Muscle of back (tissue), 11 donors: ENCODE measurements around the gene RAB31. TPM values are rescaled to one million over a fixed set of nuclear protein-coding genes. Genes with fewer than 3 reads are reported as not detected.
"Not testable (repeated sequence)": the region's sequence is repeated elsewhere in the genome, so short reads cannot be mapped to it uniquely, and the experiment has no call there.

ENCODE experiments used
- DNase-seq, 3 donors: peaks; one replicate each; pipeline versions ENCODE4 v3.0.0 to v3.0.0-alpha.2; 2013
- polyA plus RNA-seq, 10 donors: library from polyadenylated mRNA; unstranded; fragments of 120-200 nt; gene quantifications; one replicate each; pipeline ENCODE4 v1.2.1, GENCODE V29; 2013; ENCODE audit not compliant: insufficient read length in 10 of 10

RAB31 gene
- polyA plus RNA-seq, 10 donors, result 27.0 to 37.1 (median 33.2) TPM

- peak in 1 of 3 donors; percentile 47 for DNase-seq
These were observed 127.1 kb downstream of the RAB31 start for GRCh38 chr18:9835113-9835755.

DNA sequence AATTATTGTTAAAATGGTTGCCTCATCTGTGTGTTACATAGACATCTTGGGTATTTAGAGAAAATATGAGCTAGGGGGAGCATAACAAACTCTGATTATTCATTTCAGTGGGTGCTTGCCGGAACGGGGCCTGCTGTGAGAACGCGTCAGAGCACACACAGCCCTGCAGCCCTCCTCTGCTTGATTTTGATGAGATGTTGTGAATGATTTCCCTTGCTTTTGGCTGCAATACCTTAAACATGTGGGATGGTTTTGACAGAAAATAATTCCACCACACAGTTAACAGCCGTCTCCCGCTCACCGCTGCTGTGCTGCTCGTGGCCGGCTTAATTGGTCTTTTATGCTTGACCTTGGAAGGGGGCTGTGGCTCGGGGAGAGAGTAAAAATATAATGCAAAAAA lies 127.7 kb downstream of the RAB31 start:
- peak in 1 of 3 donors; percentile 69 for DNase-seq

- DNase-seq, result peak in 2 of 3 donors; percentile 61 to 74
These were observed 130.2 kb downstream of the RAB31 start for GRCh38 chr18:9838144-9838877.

GRCh38 chr18:9839211-9839610 lies 131.1 kb downstream of the RAB31 start:
- no peak for DNase-seq

DNA sequence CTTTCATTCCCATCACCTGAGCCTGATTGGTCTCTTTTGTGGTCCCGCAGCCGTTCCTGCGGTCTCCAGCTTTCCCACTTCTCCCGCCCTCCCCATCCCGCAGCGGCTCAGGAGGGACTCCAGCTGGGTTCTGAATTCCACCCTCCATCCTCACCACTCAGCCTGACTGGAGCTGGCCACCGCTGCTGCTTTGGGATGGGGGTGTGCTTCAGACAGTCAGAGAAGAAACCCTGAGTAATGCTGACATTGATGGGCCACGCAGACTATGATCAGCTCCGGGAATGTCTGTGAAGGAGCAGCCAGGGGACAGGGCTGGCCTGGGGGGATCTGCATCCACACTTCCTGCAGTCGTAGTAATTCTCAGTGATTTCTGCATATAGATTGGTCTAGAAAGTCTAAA lies 131.8 kb downstream of the RAB31 start:
- no peak for DNase-seq

- DNase-seq, result no peak
These were observed 133.7 kb downstream of the RAB31 start for GRCh38 chr18:9841752-9842151.

GRCh38 chr18:9842448-9842847 lies 134.3 kb downstream of the RAB31 start:
- no peak for DNase-seq

- DNase-seq, result no peak
These were observed 137.2 kb downstream of the RAB31 start for GRCh38 chr18:9845256-9845655.

GRCh38 chr18:9846162-9846925 lies 138.2 kb downstream of the RAB31 start:
- peak in 1 of 3 donors; percentile 53 for DNase-seq

DNA sequence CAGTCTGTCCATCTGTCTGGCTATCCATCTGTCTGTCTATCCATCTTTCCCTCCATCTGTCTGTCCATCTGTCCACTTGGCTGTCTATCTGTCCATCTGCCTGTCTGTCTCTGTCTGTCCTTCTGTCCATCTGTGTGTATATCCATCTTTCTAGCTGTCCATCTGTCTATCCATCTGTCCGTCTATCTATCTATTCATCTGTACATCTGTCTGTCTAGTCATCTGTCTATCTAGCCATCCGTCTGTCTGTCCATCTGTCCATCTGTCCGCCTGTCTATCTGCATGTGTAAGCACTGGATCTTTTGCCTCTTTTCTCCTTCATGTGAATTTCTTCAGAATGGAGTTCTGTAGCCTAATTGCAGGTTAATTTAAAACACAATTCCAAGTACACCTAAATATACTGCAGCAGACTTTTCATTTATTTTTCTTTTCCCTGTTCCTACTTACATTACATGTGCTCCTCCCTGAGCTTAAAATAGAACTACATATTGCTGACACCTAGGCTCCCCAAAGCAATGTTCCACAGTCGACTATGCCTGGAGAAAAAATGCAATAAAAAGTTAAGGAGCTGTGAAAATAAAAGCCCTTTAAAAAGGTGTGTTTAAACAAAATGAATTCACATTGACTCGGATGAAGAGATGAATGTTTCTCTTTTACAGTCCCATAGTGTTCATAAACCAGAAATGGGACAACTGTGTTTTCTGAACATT lies 140.2 kb downstream of the RAB31 start:
- no peak for DNase-seq

DNA sequence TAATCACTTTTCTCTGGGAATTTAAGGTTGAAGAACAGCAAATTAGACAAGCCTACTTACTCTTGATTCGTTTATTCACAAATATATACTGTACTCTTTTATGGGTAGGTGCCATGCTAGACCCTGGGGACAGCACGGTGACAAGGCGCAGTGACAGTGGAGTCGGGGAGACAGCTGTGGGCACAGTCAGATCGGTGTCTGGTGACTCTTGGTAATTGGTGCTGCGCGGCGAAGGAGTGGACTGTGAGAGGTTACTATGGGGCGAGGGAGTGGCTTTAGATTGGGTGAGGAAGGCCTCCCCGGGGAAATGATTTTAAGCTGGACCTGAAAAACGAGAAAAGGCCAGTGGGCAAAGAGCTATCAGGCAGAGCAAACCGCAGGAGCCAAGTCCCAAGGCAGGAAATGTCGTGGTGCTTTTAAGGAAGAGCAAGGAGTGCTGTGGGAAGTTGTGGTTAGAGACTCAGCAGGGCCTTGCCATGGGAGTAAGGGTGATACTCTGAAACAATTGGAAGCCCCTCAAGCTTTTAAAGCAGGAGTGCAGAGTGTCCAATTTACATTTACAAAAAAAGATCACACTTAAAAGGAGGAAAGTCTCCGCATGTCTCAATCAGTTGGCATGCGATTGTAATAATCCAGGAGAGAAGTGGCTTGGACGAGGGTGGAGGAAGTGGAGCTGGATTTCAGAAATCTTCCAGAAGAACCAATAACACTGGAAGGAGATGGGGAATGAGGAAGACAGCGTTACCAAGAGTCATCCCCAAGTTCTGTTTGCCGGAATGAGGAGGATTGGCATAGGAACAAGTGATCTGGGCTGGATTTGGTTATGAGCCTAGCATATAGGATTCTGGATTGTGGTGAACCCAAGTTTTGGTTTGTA lies 141.5 kb downstream of the RAB31 start:
- peak in 1 of 3 donors; percentile 51 for DNase-seq

GRCh38 chr18:9850309-9850708 lies 142.2 kb downstream of the RAB31 start:
- no peak for DNase-seq

- DNase-seq, result no peak
These were observed 143.4 kb downstream of the RAB31 start for GRCh38 chr18:9851511-9851910.

- no peak for DNase-seq
These were observed 144.4 kb downstream of the RAB31 start for GRCh38 chr18:9852266-9853081.

GRCh38 chr18:9854801-9855676 lies 146.9 kb downstream of the RAB31 start:
- no peak for DNase-seq

GRCh38 chr18:9855681-9856080 lies 147.6 kb downstream of the RAB31 start:
- no peak for DNase-seq

DNA sequence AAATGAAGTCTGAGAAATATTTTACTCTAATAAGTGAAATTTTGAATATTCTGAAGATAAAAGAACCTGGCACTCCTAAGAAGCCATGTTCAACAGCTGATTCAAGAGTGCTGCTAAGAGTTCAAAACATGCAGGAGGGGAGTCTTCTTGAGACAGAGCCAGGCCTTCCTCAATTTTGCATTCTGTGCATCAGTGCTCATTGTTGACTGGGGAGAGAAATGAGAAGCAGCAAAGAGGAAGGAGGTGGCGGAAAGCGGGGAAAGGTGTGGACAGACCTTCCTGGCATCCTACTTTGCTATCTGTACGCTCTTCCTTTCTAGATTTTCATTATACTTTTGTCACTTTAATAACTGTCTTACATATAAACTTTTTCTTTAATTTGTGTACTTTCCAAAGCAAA lies 148.0 kb downstream of the RAB31 start:
- no peak for DNase-seq

- not testable (repeated sequence) for DNase-seq
These were observed 149.4 kb downstream of the RAB31 start for GRCh38 chr18:9857479-9857998.

- no peak for DNase-seq
These were observed 150.5 kb downstream of the RAB31 start for GRCh38 chr18:9858642-9859041.
